LHCN-M2 (cell line): ENCODE data around the gene ACSS3. TPM values are rescaled to one million over a fixed set of nuclear protein-coding genes. Genes with fewer than 3 reads are reported as not detected.

Experiments
- DNase-seq: peaks from one replicate; pipeline ENCODE4 v3.0.0-alpha.2; 2012; ENCODE audit warnings: low read depth
- total RNA-seq: library from RNA; depleted of rRNA; stranded (reverse); fragments of >200 nt; gene quantifications from 2 replicates; pipeline ENCODE4 v1.2.3, GENCODE V29; 2014; rRNA removed

ACSS3 gene
- total RNA-seq, 1 experiment from 2014 or later, result 6.8 TPM

DNA sequence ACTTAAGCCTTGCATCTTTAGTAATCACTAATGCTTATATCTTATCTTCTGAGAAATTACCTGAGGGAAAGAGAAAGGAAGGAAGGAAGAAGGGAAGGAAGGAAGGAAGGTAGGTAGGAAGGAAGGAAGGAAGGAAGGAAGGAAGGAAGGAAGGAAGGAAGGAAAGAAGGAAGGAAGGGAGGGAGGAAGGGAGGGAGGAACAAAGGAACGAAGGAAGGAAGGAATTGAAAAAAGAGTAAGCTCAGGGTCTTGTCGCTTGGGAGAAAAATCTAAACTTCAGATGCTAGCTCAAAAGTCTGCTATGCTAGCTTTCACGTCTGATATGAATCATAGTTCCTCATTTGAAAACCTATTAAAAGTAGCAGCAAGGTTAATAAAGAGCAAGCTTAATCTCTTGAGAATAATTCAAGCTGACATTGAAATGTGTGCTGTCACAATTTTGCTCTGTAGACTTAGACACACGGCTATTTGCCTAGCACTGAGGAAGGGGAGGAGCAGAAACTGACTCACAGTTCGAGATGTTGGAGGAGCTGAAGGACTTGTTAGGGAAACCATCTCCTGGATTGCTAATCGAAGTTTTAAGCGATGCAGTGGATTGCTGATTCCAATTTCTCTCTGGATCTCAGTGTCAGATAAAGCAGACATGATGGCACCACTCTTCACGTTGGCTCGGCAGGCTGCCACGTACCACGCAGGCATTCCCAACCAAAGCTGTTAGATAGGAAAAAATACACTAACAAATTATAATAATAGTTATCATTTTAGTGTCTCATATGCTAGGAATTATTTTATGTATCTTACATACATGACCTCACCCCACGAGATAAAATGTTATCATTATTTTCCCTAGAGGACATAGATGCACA, 216.7 kb downstream of the ACSS3 start:
- no peak for DNase-seq

DNA sequence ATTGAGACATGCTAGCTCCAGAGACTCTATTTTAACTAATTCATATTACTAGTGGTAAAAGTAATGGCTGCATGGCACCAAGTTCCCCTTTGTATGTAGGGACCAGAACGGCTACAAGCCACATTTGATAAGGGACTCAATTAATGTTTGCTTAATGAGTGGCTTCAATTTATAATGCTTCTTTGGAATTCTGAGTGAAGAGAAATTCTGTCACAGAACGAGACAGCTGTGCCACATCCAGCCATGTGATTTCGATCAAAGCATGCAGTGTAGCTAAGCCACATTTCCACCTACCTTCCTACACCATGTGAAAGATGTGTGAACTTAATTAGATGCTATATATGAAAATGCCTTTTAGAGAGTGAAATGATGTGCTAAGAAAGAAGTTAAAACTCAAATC, 217.4 kb downstream of the ACSS3 start:
- DNase-seq, result no peak

DNA sequence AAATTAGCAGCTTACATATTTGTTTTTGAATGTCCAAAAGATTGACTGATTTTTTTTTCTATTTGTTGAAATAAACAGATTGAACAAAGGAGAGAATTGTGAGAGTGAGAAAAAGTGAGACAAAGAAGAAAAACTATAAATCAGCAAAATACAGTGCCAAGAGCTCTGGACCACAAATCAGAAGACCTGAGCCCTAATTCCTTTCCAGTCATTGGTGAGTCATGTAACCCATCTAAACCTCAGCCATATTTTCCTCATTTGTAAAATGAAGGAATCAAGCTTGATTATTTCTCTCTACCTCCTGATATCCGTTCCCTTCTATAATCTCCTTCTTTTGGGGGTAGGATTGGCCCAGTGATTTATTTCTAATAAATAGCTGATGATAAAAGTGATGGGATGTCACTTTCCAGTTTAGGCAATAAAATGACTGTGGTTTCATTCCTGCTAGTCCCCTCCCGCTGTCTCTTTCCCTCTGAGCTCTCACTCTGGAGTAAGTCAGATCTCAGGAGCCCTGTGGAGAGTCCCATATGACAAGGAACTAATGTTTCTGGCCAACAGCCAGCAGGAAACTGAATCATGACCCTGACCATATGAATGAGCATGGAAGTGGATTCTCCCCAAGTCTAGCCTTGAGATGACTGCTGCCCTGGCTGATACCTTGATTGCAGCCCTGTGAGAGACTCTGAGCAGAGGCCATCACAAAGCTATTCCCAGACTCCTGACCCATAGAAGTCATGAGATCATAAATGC, 218.9 kb downstream of the ACSS3 start:
- peak; percentile 49 for DNase-seq

DNA sequence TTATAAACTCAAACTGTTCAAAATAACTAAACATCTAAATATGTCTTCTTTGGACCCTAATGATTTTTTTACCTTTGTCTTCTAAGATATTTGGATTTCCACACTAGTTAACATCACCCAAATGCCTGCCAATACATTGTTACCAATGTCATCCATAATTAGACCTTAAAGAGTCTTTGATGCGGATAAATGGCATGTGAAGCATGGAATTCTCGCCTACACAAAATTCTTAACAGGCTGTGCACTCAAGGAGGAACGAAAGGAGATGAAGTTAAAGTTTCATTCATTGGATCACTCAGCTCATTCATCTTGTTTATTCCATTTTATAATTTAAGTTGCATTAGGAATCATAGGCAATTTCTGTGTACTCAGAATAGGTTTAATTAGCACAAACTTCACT, 219.7 kb downstream of the ACSS3 start:
- no peak for DNase-seq

DNA sequence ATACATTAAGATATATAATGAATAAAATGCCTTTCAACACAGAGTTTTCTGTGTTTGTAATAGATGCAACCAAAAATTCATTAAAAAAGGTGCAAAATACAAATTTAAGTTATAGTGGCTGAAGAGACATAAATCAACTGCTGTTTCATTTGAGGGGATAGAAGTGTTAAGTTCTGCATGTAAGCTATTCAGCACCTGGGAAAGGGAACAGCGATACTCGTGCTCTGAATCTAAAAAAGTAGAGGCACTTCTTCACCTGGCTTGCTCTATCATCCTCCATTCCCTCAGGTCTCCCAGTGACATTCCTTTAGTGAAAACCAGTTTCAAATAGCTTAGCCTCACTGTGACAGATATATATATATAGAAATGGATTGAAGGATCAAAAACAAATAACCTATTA, 222.6 kb downstream of the ACSS3 start:
- peak; percentile 6 for DNase-seq

DNA sequence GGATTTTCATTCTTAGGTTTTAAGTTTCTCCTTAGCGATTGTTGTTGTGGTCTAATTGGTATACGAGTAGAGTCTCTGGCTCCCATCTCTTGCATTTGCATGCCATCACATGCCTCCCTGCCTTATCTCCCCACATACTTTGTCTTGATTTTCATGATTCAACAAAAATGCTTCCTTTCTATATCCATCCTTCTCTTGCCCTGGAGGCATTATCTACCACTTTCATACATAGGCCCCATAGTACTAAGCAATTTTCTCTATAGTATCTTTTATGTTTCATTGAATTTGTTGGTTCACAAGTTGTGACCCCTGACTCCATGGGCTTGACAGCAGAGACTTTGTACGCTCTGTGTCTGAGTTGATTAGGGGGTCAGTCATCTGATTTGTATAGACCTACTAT, 226.1 kb downstream of the ACSS3 start:
- DNase-seq, result no peak

Other genes starting within 250 kb of the ACSS3 start
- 0.57 and 1.3 TPM in 2 replicates for gene LIN7A, start 140.1 kb upstream of the ACSS3 start, total RNA-seq